ENCODE results near the gene KCNH5.

The KCNH5 gene

GRCh38 chr14:62736048-62737043 lies 308.9 kb downstream of the KCNH5 start:
- Histone ChIP-seq H3K9me3 (no peaks in the 10 kb centered on the region), H3K4me3 (ENCODE audit: low read depth, low read length) (no peak overlapping the region), H3K4me1 (no peaks in the 10 kb centered on the region), H3K27me3 (no peaks in the 10 kb centered on the region), H3K36me3 (no peaks in the 10 kb centered on the region)
- no peak for TF ChIP-seq CTCF (IDR thresholded peaks at IDR 0.05; ENCODE audit: low read depth, low read length)
- DNase-seq = no peak

DNA sequence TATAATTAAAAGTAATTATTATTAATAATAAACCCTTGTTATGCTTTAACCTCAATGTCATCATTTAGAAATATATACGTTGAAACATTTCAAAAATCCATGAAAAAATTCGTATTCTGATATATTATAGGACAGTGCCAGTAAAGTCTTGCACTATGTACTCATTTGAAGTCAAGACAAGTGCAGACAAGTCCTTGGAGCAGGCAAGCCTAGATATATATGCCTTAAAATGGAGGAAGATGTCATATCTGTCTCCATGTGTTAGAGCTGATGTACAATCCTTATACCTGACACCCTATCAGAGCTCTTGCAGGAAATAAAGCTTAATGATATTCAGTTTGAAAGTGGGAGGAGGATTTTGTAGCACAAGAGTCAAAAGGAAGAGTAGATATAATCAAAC lies 310.4 kb downstream of the KCNH5 start:
- Histone ChIP-seq H3K27me3 (no peaks in the 10 kb centered on the region), H3K4me1 (no peaks in the 10 kb centered on the region), H3K4me3 (ENCODE audit: low read depth, low read length) (no peak overlapping the region), H3K36me3 (no peaks in the 10 kb centered on the region), H3K9me3 (no peaks in the 10 kb centered on the region)
- DNase-seq = no peak
- no peak for TF ChIP-seq CTCF (IDR thresholded peaks at IDR 0.05; ENCODE audit: low read depth, low read length)

DNA sequence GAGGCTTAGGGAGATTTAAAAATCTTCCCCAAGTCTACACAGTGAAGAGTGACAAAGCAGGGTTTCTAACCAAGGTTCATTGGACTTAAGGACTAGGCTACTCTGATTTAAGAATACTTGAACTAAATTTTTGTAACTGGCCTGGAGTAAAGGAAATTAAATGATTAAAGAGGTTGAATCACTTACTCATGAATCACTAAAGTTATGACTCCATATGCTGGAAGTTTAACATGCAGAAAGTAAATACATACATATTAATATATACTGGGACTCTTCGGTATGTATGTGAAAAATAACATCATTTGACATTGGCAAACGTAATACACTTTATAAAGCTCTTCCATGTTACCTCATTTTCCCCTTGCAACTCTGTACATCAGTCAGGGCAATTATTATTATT lies 322.9 kb downstream of the KCNH5 start:
- Histone ChIP-seq H3K9me3 (no peaks in the 10 kb centered on the region; the same call in 1 of the 2 replicates), H3K36me3 (no peaks in the 10 kb centered on the region), H3K4me3 (ENCODE audit: low read depth, low read length) (no peak overlapping the region), H3K27me3 (no peaks in the 10 kb centered on the region), H3K4me1 (no peaks in the 10 kb centered on the region)
- TF ChIP-seq CTCF (IDR thresholded peaks at IDR 0.05; ENCODE audit: low read depth, low read length) = no peak
- DNase-seq = no peak

DNA sequence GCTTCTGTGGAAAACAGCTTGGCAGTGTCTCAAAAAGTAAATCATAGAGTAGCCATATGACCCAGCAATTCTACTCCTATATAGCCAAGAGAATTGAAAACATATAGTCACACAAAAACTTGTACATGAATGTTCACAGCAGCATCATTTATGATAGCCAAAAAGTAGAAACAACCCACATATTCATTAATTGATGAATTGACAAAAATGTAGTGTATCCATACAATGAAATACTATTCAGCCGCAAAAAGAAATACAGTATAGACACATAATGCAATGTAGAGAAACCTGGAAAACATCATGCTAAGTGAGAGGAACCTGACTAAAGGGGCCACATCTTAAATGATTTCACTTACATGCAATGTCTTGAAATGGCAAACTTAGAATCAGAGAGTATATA lies 326.6 kb downstream of the KCNH5 start:
- Histone ChIP-seq H3K27me3 (no peaks in the 10 kb centered on the region), H3K9me3 (no peaks in the 10 kb centered on the region), H3K4me3 (ENCODE audit: low read depth, low read length) (no peak overlapping the region), H3K36me3 (no peaks in the 10 kb centered on the region), H3K4me1 (no peaks in the 10 kb centered on the region; the same call in none of the 2 replicates)
- no peak for DNase-seq
- TF ChIP-seq CTCF (IDR thresholded peaks at IDR 0.05; ENCODE audit: low read depth, low read length) = no peak

GRCh38 chr14:62711351-62712023 lies 333.8 kb downstream of the KCNH5 start:
- no peaks in the 10 kb centered on the region; the same call in none of the 2 replicates for H3K4me1 ChIP-seq
- H3K4me3 ChIP-seq (ENCODE audit: low read depth, low read length) = no peak overlapping the region
- no peaks in the 10 kb centered on the region for H3K27me3 ChIP-seq
- no peak for DNase-seq
- no peaks in the 10 kb centered on the region for H3K36me3 ChIP-seq
- H3K9me3 ChIP-seq = no peaks in the 10 kb centered on the region
- TF ChIP-seq CTCF (IDR thresholded peaks at IDR 0.05; ENCODE audit: low read depth, low read length) = no peak

Data from BE2C (cell line).